Measurements from ENCODE around the gene PGK1.
"Not testable (repeated sequence)": the region's sequence is repeated elsewhere in the genome, so short reads cannot be mapped to it uniquely, and the experiment has no call there.

The PGK1 gene

DNA sequence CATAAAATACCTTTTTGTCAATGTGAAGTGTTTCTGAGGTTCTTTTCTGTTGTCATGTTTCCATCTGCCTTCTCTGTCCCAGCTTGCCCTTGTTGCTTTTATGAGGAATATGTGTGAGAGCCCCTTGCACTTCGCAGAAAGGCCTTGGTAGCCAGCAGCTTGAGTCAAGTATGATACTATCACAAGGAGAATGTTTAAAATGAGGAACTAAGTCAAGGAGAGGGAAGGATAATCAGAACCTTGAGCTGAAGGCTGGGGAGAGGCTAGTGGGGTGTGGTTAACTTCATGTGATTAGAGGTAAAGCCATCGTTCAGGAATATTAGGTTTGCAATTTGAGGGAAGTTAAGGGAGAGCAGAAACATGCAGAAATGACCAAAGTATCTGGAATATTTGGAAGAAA lies 12.7 kb downstream of the PGK1 start:
- TF ChIP-seq, protein P1, sequence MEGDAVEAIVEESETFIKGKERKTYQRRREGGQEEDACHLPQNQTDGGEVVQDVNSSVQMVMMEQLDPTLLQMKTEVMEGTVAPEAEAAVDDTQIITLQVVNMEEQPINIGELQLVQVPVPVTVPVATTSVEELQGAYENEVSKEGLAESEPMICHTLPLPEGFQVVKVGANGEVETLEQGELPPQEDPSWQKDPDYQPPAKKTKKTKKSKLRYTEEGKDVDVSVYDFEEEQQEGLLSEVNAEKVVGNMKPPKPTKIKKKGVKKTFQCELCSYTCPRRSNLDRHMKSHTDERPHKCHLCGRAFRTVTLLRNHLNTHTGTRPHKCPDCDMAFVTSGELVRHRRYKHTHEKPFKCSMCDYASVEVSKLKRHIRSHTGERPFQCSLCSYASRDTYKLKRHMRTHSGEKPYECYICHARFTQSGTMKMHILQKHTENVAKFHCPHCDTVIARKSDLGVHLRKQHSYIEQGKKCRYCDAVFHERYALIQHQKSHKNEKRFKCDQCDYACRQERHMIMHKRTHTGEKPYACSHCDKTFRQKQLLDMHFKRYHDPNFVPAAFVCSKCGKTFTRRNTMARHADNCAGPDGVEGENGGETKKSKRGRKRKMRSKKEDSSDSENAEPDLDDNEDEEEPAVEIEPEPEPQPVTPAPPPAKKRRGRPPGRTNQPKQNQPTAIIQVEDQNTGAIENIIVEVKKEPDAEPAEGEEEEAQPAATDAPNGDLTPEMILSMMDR (IDR thresholded peaks at IDR 0.05; ENCODE audit: insufficient read depth, low read depth, low read length, missing control alignments), result no peak
- H3K4me3 ChIP-seq (ENCODE audit: low read depth, low read length), result no peak overlapping the region
- no peak for DNase-seq (ENCODE audit: low read depth)

DNA sequence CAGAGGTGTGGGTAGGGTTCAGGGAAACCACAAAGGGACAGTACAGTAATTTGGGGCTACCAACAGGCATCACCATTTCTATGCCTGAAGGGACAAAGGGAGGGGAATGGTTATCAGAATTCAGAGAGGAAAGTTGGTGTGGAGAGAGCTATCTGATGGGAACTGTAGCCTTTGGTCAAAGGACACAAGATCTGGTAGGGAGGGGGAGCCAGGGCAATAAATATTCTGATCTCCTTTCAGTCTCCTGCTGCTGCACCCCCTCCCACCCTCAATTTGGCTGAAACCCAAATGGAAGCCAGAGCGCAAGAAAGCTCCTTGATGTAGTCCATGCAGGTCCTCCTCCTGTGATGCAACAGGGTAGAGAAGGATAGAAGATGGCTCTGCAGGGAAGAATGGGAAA lies 14.6 kb downstream of the PGK1 start:
- TF ChIP-seq, protein P1 (IDR thresholded peaks at IDR 0.05; ENCODE audit: insufficient read depth, low read depth, low read length, missing control alignments), result no peak
- no peak overlapping the region for H3K4me3 ChIP-seq (ENCODE audit: low read depth, low read length)
- no peak for DNase-seq (ENCODE audit: low read depth)

DNA sequence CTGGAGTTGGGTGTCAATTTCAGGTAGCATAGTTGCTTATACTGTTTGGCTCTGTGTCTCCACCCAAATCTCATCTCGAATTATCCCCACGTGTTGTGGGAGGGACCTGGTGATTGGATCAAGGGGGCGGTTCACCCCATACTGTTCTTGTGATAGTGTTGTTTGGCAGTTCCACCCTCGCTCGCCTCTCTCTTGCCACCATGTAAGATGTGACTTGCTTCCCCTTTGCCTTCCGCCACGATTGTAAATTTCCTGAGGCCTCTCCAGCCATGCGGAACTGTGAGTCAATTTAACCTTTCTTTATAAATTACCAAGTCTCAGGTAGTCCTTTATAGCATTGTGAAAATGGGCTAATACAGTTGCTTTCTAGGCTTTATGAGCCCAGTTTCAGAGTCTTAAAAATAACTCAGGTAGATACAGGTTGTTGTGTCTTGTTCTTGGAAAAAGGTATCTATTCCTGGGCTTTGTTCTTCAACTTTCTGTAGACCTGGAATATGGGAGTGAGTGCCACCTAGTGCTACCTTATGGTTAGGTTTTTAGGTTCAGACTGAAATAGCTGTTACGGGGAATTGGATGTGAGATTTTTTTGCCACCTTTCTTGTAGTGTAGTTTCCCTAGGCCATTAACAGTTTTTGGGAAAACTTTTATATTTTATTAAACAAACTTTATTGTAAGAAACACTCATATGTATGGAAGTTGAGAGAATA lies 15.6 kb downstream of the PGK1 start:
- TF ChIP-seq, protein P1 (IDR thresholded peaks at IDR 0.05; ENCODE audit: insufficient read depth, low read depth, low read length, missing control alignments), result no peak
- peak; percentile 19 for DNase-seq (ENCODE audit: low read depth)
- no peak overlapping the region for H3K4me3 ChIP-seq (ENCODE audit: low read depth, low read length)

DNA sequence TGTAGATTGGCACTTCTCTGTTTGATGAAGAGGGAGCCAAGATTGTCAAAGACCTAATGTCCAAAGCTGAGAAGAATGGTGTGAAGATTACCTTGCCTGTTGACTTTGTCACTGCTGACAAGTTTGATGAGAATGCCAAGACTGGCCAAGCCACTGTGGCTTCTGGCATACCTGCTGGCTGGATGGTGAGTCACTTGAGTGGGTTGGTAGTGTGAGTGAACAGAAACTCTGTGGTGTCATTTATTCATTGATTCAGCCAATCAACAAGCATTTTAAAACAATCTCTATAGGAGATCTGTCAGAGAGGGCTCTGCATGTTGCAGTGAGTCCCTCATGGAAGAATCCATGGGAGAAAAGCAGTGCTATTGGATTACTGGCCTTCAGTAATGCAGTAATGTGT lies 19.1 kb downstream of the PGK1 start:
- TF ChIP-seq, protein P1 (IDR thresholded peaks at IDR 0.05; ENCODE audit: insufficient read depth, low read depth, low read length, missing control alignments), result no peak
- no peak overlapping the region for H3K4me3 ChIP-seq (ENCODE audit: low read depth, low read length)

DNA sequence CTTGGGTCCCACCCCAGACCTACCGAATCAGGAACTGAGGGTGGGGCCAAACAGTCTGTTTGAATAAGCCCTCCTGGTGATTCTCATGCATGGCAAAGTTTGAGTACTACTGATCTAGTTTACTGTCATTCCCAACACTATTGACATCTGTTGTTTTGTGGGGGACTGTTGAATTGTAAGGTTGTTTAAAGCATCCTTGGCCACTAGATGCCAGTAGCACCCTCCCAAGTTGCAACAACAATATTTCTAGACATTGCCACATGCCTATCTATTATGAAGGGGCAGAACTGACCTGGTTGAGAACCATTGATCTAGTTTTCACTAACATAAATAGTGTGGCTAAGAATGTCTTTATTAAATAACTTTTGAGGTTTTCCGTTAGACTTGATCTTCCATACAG lies 20.3 kb downstream of the PGK1 start:
- no peak overlapping the region for H3K4me3 ChIP-seq (ENCODE audit: low read depth, low read length)
- DNase-seq (ENCODE audit: low read depth), result no peak
- TF ChIP-seq, protein P1 (IDR thresholded peaks at IDR 0.05; ENCODE audit: insufficient read depth, low read depth, low read length, missing control alignments), result no peak

More for the DNA sequence above, 19.1 kb downstream of the PGK1 start:
- DNase-seq (ENCODE audit: low read depth), result no peak

DNA sequence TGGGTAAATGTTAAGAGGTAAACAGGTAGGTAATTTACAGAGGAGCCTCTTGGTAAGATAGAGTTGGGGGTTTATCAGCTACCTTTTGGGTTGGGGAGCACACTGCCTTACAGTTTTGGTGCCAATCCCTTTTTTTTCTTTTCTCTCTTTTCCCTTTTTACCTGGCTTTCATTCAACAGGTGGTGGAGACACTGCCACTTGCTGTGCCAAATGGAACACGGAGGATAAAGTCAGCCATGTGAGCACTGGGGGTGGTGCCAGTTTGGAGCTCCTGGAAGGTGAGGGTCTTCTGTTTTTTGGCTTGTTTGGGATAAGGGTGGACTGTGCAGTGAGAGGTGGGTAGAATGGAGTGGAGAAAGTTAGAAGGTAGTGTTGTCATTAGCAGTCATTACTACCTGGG lies 21.1 kb downstream of the PGK1 start:
- TF ChIP-seq, protein P1 (IDR thresholded peaks at IDR 0.05; ENCODE audit: insufficient read depth, low read depth, low read length, missing control alignments), result no peak
- no peak overlapping the region for H3K4me3 ChIP-seq (ENCODE audit: low read depth, low read length)
- no peak for DNase-seq (ENCODE audit: low read depth)

DNA sequence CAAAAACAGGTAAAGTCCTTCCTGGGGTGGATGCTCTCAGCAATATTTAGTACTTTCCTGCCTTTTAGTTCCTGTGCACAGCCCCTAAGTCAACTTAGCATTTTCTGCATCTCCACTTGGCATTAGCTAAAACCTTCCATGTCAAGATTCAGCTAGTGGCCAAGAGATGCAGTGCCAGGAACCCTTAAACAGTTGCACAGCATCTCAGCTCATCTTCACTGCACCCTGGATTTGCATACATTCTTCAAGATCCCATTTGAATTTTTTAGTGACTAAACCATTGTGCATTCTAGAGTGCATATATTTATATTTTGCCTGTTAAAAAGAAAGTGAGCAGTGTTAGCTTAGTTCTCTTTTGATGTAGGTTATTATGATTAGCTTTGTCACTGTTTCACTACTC lies 21.7 kb downstream of the PGK1 start:
- not testable (repeated sequence) for H3K4me3 ChIP-seq (ENCODE audit: low read depth, low read length); DNase-seq (ENCODE audit: low read depth)
